ENCODE results near the gene TARM1.
A peak's percentile ranks its signal among the peaks of the same experiment; 100 is the strongest.

DNA sequence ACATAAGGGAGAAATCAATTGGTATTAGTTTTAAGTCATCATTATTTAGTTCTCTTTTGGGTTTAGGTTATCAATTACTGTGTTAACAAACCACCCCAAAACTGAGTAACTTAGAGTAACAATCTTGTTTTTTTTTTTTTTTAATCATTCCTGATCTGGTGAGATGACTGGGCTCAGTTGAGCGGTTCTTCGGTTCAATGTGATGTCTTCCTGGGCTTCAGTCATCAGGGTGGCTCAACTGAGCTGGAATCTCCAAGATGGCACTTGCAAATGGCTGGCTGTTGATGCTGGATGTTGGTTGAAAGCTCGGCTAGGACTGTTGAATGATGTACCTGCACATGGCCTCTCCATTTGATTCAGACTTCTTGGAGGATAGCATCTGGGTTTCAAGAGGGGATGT lies 3.2 kb upstream of the TARM1 start:
- TF ChIP-seq, protein P1, sequence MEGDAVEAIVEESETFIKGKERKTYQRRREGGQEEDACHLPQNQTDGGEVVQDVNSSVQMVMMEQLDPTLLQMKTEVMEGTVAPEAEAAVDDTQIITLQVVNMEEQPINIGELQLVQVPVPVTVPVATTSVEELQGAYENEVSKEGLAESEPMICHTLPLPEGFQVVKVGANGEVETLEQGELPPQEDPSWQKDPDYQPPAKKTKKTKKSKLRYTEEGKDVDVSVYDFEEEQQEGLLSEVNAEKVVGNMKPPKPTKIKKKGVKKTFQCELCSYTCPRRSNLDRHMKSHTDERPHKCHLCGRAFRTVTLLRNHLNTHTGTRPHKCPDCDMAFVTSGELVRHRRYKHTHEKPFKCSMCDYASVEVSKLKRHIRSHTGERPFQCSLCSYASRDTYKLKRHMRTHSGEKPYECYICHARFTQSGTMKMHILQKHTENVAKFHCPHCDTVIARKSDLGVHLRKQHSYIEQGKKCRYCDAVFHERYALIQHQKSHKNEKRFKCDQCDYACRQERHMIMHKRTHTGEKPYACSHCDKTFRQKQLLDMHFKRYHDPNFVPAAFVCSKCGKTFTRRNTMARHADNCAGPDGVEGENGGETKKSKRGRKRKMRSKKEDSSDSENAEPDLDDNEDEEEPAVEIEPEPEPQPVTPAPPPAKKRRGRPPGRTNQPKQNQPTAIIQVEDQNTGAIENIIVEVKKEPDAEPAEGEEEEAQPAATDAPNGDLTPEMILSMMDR (conservative IDR thresholded peaks at IDR 0.05; ENCODE audit: low read depth in 2 of 2) = no peak
- TF ChIP-seq EZH2 (IDR thresholded peaks at IDR 0.05; ENCODE audit: low read depth, unreplicated experiment) = no peak
- TF ChIP-seq, protein P2, sequence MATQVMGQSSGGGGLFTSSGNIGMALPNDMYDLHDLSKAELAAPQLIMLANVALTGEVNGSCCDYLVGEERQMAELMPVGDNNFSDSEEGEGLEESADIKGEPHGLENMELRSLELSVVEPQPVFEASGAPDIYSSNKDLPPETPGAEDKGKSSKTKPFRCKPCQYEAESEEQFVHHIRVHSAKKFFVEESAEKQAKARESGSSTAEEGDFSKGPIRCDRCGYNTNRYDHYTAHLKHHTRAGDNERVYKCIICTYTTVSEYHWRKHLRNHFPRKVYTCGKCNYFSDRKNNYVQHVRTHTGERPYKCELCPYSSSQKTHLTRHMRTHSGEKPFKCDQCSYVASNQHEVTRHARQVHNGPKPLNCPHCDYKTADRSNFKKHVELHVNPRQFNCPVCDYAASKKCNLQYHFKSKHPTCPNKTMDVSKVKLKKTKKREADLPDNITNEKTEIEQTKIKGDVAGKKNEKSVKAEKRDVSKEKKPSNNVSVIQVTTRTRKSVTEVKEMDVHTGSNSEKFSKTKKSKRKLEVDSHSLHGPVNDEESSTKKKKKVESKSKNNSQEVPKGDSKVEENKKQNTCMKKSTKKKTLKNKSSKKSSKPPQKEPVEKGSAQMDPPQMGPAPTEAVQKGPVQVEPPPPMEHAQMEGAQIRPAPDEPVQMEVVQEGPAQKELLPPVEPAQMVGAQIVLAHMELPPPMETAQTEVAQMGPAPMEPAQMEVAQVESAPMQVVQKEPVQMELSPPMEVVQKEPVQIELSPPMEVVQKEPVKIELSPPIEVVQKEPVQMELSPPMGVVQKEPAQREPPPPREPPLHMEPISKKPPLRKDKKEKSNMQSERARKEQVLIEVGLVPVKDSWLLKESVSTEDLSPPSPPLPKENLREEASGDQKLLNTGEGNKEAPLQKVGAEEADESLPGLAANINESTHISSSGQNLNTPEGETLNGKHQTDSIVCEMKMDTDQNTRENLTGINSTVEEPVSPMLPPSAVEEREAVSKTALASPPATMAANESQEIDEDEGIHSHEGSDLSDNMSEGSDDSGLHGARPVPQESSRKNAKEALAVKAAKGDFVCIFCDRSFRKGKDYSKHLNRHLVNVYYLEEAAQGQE (IDR thresholded peaks at IDR 0.05; ENCODE audit: unreplicated experiment) = no peak
- no peak for TF ChIP-seq CREB1 (CRISPR knock-in tag; IDR thresholded peaks at IDR 0.05; ENCODE audit: low read depth)
- TF ChIP-seq POLR2AphosphoS5 (IDR thresholded peaks at IDR 0.05; ENCODE audit: low read depth) = no peak
- no peak for TF ChIP-seq JUNB (IDR thresholded peaks at IDR 0.05; ENCODE audit: unreplicated experiment)
- peak; percentile 93 for TF ChIP-seq ZNF331 (CRISPR knock-in tag; IDR thresholded peaks at IDR 0.05; ENCODE audit: low read depth)
- no peak for TF ChIP-seq EZH2phosphoT487 (IDR thresholded peaks at IDR 0.05; ENCODE audit: unreplicated experiment)

Measured in GM23338 (cell line).